Germinal center (tissue), 1 donor: ENCODE measurements around the gene NLGN2.

Source experiments
- DNase-seq: peaks from one replicate; pipeline ENCODE4 v3.0.0; 2012; ENCODE audit warnings: mixed read lengths, low spot score

The NLGN2 gene

GRCh38 chr17:7392696-7393612 is 14.7 kb upstream of the NLGN2 start:
- no peak for DNase-seq

- peak; percentile 49 for DNase-seq
Measured at GRCh38 chr17:7393613-7394451, 13.8 kb upstream of the NLGN2 start.

- peak; percentile 94 for DNase-seq
Measured at GRCh38 chr17:7394452-7395191, 13.0 kb upstream of the NLGN2 start, which contains the start of gene PLSCR3. Gene PLSCR3 (minus strand): TSS chr17:7394525. CDS start chr17:7394110, 415 bp downstream.

GRCh38 chr17:7396147-7396546 is 11.5 kb upstream of the NLGN2 start:
- no peak for DNase-seq

GRCh38 chr17:7398612-7399011 is 9.0 kb upstream of the NLGN2 start:
- DNase-seq, result no peak

- DNase-seq, result peak; percentile 34
Measured at GRCh38 chr17:7403043-7403726, 4.5 kb upstream of the NLGN2 start.

GRCh38 chr17:7403727-7403976 is 4.0 kb upstream of the NLGN2 start:
- no peak for DNase-seq

- DNase-seq, result peak; percentile 97
Measured at GRCh38 chr17:7403977-7404736, 3.5 kb upstream of the NLGN2 start, which contains the start of gene TMEM256. Gene TMEM256 (minus strand): TSS chr17:7404097. CDS start chr17:7404084, 13 bp downstream.

GRCh38 chr17:7404737-7405349 is 2.8 kb upstream of the NLGN2 start:
- DNase-seq, result no peak

GRCh38 chr17:7405350-7406234 is 2.1 kb upstream of the NLGN2 start:
- DNase-seq, result no peak

- no peak for DNase-seq
Measured at GRCh38 chr17:7406235-7406825, 1.3 kb upstream of the NLGN2 start.

GRCh38 chr17:7407082-7407481 is 563 bp upstream of the NLGN2 start:
- no peak for DNase-seq

GRCh38 chr17:7408252-7408727 is 645 bp downstream of the NLGN2 start:
- DNase-seq, result no peak

- DNase-seq, result no peak
Measured at GRCh38 chr17:7408863-7409262, 1.2 kb downstream of the NLGN2 start.

GRCh38 chr17:7409716-7410115 is 2.1 kb downstream of the NLGN2 start:
- no peak for DNase-seq

- no peak for DNase-seq
Measured at GRCh38 chr17:7410634-7411426, 3.2 kb downstream of the NLGN2 start.

GRCh38 chr17:7411427-7411750 is 3.7 kb downstream of the NLGN2 start:
- no peak for DNase-seq

GRCh38 chr17:7413346-7413985 is 5.8 kb downstream of the NLGN2 start:
- no peak for DNase-seq
